Astrocyte (in vitro differentiated cells and primary cell): ENCODE results near the gene APBA2.
"Not testable (repeated sequence)": the region's sequence is repeated elsewhere in the genome, so short reads cannot be mapped to it uniquely, and the experiment has no call there.

ENCODE experiments used
- CTCF ChIP-seq: IDR thresholded peaks from 2 replicates; pipeline ENCODE4 v1.5.1; 2011; ENCODE audit warnings: low read depth, mild to moderate bottlenecking, inconsistent platforms, low read length, moderate library complexity; ENCODE audit not compliant: insufficient read depth
- EZH2 ChIP-seq: IDR thresholded peaks from 2 replicates; pipeline ENCODE4 v1.6.1; 2012; ENCODE audit warnings: mild to moderate bottlenecking, low read length, inconsistent platforms; ENCODE audit not compliant: insufficient read depth

GRCh38 chr15:28849271-28849670 lies 36.5 kb upstream of the APBA2 start:
- TF ChIP-seq CTCF, EZH2: not testable (repeated sequence)
